Lung (tissue), 12 donors: ENCODE results near the gene ABCC4. TPM values are rescaled to one million over a fixed set of nuclear protein-coding genes. Genes with fewer than 3 reads are reported as not detected.

Experiments used
- ATAC-seq: fragments of 200-7000 bp; cut with Tn5 transposase; one replicate; pipeline ENCODE4 v1.9.1; 2020; ENCODE audit warnings: moderate number of reproducible peaks; ENCODE audit not compliant: insufficient read depth, low FRiP score
- DNase-seq, 3 donors: peaks; one replicate each; pipeline ENCODE4 v3.0.0-alpha.2; 2013 to 2017
- H3K27ac ChIP-seq, 2 donors: one replicate each; pipeline ENCODE4 v1.5.1; 2013; ENCODE audit warnings: mild to moderate bottlenecking in 2 of 2, moderate library complexity in 2 of 2, control low read depth in 1 of 2, inconsistent platforms in 1 of 2, low read depth in 1 of 2, low read length in 1 of 2
- H3K27me3 ChIP-seq, 3 donors: one replicate each; pipeline ENCODE4 v1.5.1; 2013; ENCODE audit warnings: low read length in 2 of 3; ENCODE audit not compliant: control insufficient read depth in 3 of 3, insufficient read depth in 3 of 3
- H3K36me3 ChIP-seq, 4 donors: one replicate each; pipeline ENCODE4 v1.5.1; 2013; ENCODE audit warnings: low read length in 4 of 4, mild to moderate bottlenecking in 1 of 4, moderate library complexity in 1 of 4; ENCODE audit not compliant: control insufficient read depth in 4 of 4, insufficient read depth in 4 of 4
- H3K4me1 ChIP-seq, 5 donors: one replicate each; pipeline ENCODE4 v1.5.1; 2013; ENCODE audit warnings: low read length in 5 of 5, mild to moderate bottlenecking in 2 of 5, moderate library complexity in 1 of 5; ENCODE audit not compliant: control insufficient read depth in 5 of 5, insufficient read depth in 5 of 5
- H3K4me3 ChIP-seq: one replicate; pipeline ENCODE4 v1.5.1; 2013; ENCODE audit warnings: mild to moderate bottlenecking, control low read depth, moderate library complexity
- H3K9ac ChIP-seq, 2 donors: one replicate each; pipeline ENCODE4 v1.5.1; 2013; ENCODE audit warnings: low read length in 2 of 2, control low read depth in 1 of 2; ENCODE audit not compliant: insufficient read depth in 1 of 2
- H3K9me3 ChIP-seq, 4 donors: one replicate each; pipeline ENCODE4 v1.5.1; 2013; ENCODE audit warnings: low read length in 3 of 4, mild to moderate bottlenecking in 1 of 4, moderate library complexity in 1 of 4; ENCODE audit not compliant: control insufficient read depth in 4 of 4, insufficient read depth in 3 of 4
- WGBS, 2 donors: extraction: QIAGEN DNeasy Blood & Tissue Kit; methylation state at CpG; one replicate each; pipeline ENCODE4 v1.1.7; 2013; 5-methylcytosine and 5-hydroxymethylcytosine counted together
- polyA plus RNA-seq, 2 donors: library from polyadenylated mRNA; stranded (reverse); fragments of 200-250 nt; gene quantifications; one replicate each; pipeline ENCODE4 v1.2.1, GENCODE V29; 2013
- total RNA-seq, 2 donors: library from RNA; depleted of rRNA in 1 of 2; stranded (reverse); fragments of >200 nt in 1 of 2; gene quantifications; one replicate each; pipeline ENCODE4 v1.2.1, GENCODE V29; 2014 to 2021
- TF ChIP-seq, protein P1 (sequence below): IDR thresholded peaks from 2 replicates; pipeline ENCODE4 v1.5.1; 2012; ENCODE audit warnings: mild to moderate bottlenecking; ENCODE audit errors: control extremely low read depth, extremely low read depth
- donor health status: control.
- donor health status: control.
- donor health status: Bipolar disorder and iron deficiency.
- donor health status: healthy.
- donor health status: DM: yes; HTN: yes; CAD: no.

Gene ABCC4
- total and polyA plus RNA-seq, 4 donors, result 7.1 to 38.7 (median 20.6) TPM

DNA sequence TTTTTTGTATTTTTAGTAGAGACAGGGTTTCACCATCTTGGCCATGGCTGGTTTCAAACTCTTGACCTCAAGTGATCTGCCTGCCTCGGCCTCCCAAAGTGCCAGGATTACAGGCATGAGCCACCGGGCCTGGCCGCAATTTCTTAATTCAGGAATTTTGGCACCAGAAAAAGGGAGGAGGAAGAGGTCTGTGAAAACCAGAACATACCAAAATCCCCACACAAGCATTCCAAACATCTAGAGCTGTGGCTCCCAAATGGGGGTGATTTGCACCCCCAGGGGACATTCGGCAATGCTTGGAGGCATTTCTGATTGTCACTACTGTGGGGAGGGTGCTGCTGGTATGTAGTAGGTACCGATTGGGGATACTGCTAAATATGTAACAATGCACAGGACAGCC, 40.2 kb upstream of the ABCC4 start:
- TF ChIP-seq, protein P1, sequence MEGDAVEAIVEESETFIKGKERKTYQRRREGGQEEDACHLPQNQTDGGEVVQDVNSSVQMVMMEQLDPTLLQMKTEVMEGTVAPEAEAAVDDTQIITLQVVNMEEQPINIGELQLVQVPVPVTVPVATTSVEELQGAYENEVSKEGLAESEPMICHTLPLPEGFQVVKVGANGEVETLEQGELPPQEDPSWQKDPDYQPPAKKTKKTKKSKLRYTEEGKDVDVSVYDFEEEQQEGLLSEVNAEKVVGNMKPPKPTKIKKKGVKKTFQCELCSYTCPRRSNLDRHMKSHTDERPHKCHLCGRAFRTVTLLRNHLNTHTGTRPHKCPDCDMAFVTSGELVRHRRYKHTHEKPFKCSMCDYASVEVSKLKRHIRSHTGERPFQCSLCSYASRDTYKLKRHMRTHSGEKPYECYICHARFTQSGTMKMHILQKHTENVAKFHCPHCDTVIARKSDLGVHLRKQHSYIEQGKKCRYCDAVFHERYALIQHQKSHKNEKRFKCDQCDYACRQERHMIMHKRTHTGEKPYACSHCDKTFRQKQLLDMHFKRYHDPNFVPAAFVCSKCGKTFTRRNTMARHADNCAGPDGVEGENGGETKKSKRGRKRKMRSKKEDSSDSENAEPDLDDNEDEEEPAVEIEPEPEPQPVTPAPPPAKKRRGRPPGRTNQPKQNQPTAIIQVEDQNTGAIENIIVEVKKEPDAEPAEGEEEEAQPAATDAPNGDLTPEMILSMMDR, result no peak
- H3K36me3 ChIP-seq, result no peaks in the 10 kb centered on the region
- no peaks in the 10 kb centered on the region for H3K27me3 ChIP-seq
- WGBS, 2 donors, result 71 to 92% methylated on average over 5 of the region's 5 CpGs
- no peak overlapping the region for H3K9ac ChIP-seq
- H3K27ac ChIP-seq, result no peak overlapping the region
- H3K9me3 ChIP-seq, result no peaks in the 10 kb centered on the region
- no peaks in the 10 kb centered on the region for H3K4me1 ChIP-seq
- DNase-seq, result no peak
- no peak for ATAC-seq
- no peak overlapping the region for H3K4me3 ChIP-seq

DNA sequence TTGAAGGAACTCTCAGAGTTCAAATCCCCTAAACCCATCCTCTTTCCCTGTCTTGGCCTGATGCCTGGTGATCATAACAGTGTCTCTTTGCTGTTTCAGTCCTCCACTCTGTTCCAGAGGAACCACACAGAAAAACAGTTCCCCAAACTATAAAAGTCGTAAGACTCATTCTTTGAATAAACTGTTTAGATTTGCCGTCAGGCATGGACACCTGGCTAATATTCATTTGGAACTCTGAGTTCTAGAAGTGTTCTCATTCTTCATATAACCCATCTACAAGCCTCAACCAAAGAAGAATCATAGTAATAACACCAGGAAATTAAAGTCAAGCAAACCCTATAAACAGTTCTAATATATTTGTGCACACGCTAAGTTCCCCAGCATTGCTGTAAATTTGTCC, 37.7 kb upstream of the ABCC4 start:
- no peaks in the 10 kb centered on the region for H3K36me3 ChIP-seq
- no peak for ATAC-seq
- TF ChIP-seq, protein P1, result no peak
- no peaks in the 10 kb centered on the region for H3K4me1 ChIP-seq
- H3K27ac ChIP-seq, result no peak overlapping the region
- 84 to 92% methylated on average over 3 of the region's 3 CpGs for WGBS, 2 donors
- DNase-seq, result no peak
- no peaks in the 10 kb centered on the region for H3K27me3 ChIP-seq
- no peaks in the 10 kb centered on the region for H3K9me3 ChIP-seq
- no peak overlapping the region for H3K9ac ChIP-seq
- no peak overlapping the region for H3K4me3 ChIP-seq

DNA sequence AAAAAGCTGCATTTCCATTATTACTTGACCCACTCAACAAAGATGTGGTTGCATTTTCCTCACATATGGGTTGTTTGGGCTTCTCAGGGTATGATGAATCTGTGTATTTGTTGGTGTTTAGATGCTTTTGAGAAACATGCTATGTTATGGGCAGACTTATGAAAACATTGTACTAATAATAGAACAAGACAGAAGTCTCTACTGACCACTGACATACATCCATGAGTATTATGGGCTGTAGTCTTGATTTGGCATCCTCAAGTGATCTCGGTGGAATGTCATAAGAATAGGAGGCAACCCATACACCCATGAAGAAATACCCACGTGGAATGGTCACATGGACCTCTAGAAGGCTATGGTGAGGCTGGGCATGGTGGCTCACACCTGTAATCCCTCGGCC, 36.3 kb upstream of the ABCC4 start:
- Histone ChIP-seq H3K4me3 (no peak overlapping the region), H3K4me1 (no peaks in the 10 kb centered on the region)
- ATAC-seq, result no peak

DNA sequence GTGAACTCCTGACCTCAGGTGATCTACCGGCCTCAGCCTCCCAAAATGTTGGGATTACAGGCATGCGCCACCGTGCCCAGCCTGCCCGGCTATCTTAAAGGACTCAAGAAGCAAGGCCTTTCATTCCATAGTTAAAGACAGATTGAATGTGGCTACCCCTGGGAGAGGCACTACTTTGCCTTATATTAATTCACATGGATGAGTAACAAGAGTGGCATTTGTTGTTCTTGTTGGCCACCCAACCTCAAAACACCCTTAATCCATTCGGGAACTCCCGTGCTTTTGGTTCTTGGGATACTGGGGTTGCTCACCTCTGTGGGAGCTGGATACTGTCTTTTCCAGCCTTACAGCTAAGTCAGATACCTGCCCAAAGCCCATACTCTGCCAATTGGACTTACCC, 34.4 kb upstream of the ABCC4 start:
- Histone ChIP-seq H3K4me3 (no peak overlapping the region), H3K9ac (no peak overlapping the region), H3K4me1 (no peaks in the 10 kb centered on the region), H3K27ac (no peak overlapping the region), H3K36me3 (no peaks in the 10 kb centered on the region), H3K9me3 (no peaks in the 10 kb centered on the region), H3K27me3 (no peaks in the 10 kb centered on the region)
- 93 to 95% methylated on average over 6 of the region's 6 CpGs for WGBS, 2 donors
- DNase-seq (no peak), ATAC-seq (no peak)
- TF ChIP-seq, protein P1, result no peak

More for the DNA sequence above, 36.3 kb upstream of the ABCC4 start:
- no peak for DNase-seq
- 82 to 86% methylated on average over 3 of the region's 3 CpGs for WGBS, 2 donors
- TF ChIP-seq, protein P1, result no peak
- no peaks in the 10 kb centered on the region for H3K9me3 ChIP-seq
- H3K9ac ChIP-seq, result no peak overlapping the region
- no peak overlapping the region for H3K27ac ChIP-seq
- no peaks in the 10 kb centered on the region for H3K27me3 ChIP-seq
- no peaks in the 10 kb centered on the region for H3K36me3 ChIP-seq
